ENCODE results near the gene FCER2.

DNA sequence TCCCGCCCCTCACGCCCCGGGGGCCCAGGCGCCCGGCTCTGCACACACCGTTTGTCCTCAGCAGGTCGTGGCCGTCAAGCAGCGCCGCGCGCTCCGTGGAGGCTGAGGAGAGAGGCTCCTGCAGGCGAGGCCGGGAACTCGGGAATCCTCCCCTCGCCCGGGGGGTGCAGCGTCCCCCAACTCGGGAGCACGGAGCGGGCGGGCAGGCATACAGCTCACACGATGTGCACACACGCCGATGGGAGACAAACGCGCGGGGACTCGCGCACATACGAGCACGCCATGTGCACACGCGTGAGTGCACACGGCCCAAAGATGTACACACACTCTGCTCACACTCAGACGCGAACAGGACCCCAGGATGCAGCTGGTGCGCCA, 29.3 kb upstream of the FCER2 start:
- TF ChIP-seq, protein P1, sequence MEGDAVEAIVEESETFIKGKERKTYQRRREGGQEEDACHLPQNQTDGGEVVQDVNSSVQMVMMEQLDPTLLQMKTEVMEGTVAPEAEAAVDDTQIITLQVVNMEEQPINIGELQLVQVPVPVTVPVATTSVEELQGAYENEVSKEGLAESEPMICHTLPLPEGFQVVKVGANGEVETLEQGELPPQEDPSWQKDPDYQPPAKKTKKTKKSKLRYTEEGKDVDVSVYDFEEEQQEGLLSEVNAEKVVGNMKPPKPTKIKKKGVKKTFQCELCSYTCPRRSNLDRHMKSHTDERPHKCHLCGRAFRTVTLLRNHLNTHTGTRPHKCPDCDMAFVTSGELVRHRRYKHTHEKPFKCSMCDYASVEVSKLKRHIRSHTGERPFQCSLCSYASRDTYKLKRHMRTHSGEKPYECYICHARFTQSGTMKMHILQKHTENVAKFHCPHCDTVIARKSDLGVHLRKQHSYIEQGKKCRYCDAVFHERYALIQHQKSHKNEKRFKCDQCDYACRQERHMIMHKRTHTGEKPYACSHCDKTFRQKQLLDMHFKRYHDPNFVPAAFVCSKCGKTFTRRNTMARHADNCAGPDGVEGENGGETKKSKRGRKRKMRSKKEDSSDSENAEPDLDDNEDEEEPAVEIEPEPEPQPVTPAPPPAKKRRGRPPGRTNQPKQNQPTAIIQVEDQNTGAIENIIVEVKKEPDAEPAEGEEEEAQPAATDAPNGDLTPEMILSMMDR (IDR thresholded peaks at IDR 0.05): no peak
- no peak for TF ChIP-seq SIN3A (IDR thresholded peaks at IDR 0.05; ENCODE audit: borderline replicate concordance, insufficient read depth, low read depth, low read length)
